ENCODE results near the gene NAMPT. TPM values are rescaled to one million over a fixed set of nuclear protein-coding genes. Genes with fewer than 3 reads are reported as not detected.

Gene NAMPT
- total and polyA plus RNA-seq, 9 of the 15 experiments (the other 6 are each of a cell fraction or from before 2014, with no cell fraction given), result 41.1 to 160 (median 106) TPM

DNA sequence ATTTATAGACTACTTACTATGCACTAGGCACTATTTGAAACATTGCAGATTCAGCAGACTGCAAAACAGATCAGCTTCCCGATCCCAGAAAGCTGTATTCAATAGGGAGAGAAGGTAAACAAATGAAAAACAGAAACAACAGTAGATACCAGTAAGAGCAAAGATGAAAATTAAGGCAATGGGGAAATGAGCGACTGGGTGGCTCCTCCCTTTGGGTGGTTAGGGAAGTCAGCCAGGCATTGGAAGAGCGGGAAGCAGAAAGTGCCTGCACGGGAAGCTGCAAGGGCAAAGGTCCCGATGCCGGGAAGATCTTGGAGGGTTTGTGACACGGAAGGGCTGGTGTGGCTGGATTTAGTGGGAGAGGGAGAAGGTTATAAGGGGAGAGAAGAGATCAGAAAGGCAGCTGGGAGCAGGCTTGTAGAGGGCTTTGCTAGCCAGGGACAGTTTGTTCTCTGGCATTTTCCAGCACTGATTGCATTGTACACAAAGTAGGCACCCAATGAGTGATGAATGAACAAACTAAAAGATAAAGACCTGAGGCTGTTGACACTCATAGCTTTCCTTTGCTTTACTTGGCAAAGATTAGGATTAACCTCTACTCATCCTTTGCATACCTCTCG lies 67.8 kb downstream of the NAMPT start (continued):
- TF ChIP-seq, protein P1, sequence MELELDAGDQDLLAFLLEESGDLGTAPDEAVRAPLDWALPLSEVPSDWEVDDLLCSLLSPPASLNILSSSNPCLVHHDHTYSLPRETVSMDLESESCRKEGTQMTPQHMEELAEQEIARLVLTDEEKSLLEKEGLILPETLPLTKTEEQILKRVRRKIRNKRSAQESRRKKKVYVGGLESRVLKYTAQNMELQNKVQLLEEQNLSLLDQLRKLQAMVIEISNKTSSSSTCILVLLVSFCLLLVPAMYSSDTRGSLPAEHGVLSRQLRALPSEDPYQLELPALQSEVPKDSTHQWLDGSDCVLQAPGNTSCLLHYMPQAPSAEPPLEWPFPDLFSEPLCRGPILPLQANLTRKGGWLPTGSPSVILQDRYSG (tag; conservative IDR thresholded peaks at IDR 0.05; ENCODE audit: low read depth), result no peak
- TF ChIP-seq BDP1 (IDR thresholded peaks at IDR 0.05; ENCODE audit: insufficient read depth, insufficient read length) (no peak), BHLHE40 (IDR thresholded peaks at IDR 0.05; ENCODE audit: low read length) (no peak; the same call in 1 of the 2 replicates), MYNN (IDR thresholded peaks at IDR 0.05) (no peak), MYNN (CRISPR knock-in tag; IDR thresholded peaks at IDR 0.05) (no peak), SAP30 (IDR thresholded peaks at IDR 0.05; ENCODE audit: borderline replicate concordance, insufficient read depth, low read depth, low read length, poor library complexity, severe bottlenecking) (no peak), ZSCAN32 (CRISPR knock-in tag; IDR thresholded peaks at IDR 0.05) (no peak), ATF7 (IDR thresholded peaks at IDR 0.05) (no peak), HDGF (IDR thresholded peaks at IDR 0.05) (no peak), MECOM (CRISPR knock-in tag; IDR thresholded peaks at IDR 0.05) (no peak), GTF2F1 (IDR thresholded peaks at IDR 0.05; ENCODE audit: low read depth, low read length) (no peak), LARP7 (IDR thresholded peaks at IDR 0.05) (no peak; the same call in 1 of the 2 replicates), ZFX (CRISPR knock-in tag; IDR thresholded peaks at IDR 0.05) (no peak)
- TF ChIP-seq, protein P2, sequence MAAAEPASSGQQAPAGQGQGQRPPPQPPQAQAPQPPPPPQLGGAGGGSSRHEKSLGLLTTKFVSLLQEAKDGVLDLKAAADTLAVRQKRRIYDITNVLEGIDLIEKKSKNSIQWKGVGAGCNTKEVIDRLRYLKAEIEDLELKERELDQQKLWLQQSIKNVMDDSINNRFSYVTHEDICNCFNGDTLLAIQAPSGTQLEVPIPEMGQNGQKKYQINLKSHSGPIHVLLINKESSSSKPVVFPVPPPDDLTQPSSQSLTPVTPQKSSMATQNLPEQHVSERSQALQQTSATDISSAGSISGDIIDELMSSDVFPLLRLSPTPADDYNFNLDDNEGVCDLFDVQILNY (CRISPR knock-in tag; IDR thresholded peaks at IDR 0.05), result no peak
- TF ChIP-seq, protein P3, sequence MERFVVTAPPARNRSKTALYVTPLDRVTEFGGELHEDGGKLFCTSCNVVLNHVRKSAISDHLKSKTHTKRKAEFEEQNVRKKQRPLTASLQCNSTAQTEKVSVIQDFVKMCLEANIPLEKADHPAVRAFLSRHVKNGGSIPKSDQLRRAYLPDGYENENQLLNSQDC (CRISPR knock-in tag; IDR thresholded peaks at IDR 0.05), result no peak
- TF ChIP-seq, protein P4, sequence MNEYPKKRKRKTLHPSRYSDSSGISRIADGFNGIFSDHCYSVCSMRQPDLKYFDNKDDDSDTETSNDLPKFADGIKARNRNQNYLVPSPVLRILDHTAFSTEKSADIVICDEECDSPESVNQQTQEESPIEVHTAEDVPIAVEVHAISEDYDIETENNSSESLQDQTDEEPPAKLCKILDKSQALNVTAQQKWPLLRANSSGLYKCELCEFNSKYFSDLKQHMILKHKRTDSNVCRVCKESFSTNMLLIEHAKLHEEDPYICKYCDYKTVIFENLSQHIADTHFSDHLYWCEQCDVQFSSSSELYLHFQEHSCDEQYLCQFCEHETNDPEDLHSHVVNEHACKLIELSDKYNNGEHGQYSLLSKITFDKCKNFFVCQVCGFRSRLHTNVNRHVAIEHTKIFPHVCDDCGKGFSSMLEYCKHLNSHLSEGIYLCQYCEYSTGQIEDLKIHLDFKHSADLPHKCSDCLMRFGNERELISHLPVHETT (CRISPR knock-in tag; conservative IDR thresholded peaks at IDR 0.05 in 1 of 2, IDR thresholded peaks at IDR 0.05 in 1 of 2), result no peak; a peak in 1 of 4 replicates
- TF ChIP-seq, protein P5, sequence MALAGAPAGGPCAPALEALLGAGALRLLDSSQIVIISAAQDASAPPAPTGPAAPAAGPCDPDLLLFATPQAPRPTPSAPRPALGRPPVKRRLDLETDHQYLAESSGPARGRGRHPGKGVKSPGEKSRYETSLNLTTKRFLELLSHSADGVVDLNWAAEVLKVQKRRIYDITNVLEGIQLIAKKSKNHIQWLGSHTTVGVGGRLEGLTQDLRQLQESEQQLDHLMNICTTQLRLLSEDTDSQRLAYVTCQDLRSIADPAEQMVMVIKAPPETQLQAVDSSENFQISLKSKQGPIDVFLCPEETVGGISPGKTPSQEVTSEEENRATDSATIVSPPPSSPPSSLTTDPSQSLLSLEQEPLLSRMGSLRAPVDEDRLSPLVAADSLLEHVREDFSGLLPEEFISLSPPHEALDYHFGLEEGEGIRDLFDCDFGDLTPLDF (CRISPR knock-in tag; IDR thresholded peaks at IDR 0.05), result no peak

Measured in K562 (cell line).